Kidney (tissue), 14 donors: Measurements from ENCODE around the gene SEMA4A. TPM values are rescaled to one million over a fixed set of nuclear protein-coding genes. Genes with fewer than 3 reads are reported as not detected.

Experiments
- DNase-seq, 5 donors: peaks; one replicate each; pipeline ENCODE4 v3.0.0-alpha.2; 2013 to 2020
- FAIRE-seq: peaks from 2 replicates; lab custom pipeline; 2012; peaks lifted over from hg19 to GRCh38; lab: Jason Lieb, UNC
- H3K27ac ChIP-seq, 2 donors: one replicate each; pipeline ENCODE4 v1.7.0; 2013; ENCODE audit warnings: low read depth in 2 of 2, low read length in 2 of 2, inconsistent platforms in 1 of 2
- H3K27me3 ChIP-seq: one replicate; pipeline ENCODE4 v1.7.1; 2013; ENCODE audit warnings: low read length, inconsistent platforms; ENCODE audit not compliant: control insufficient read depth, insufficient read depth
- H3K36me3 ChIP-seq, 3 donors: one replicate each; pipeline versions ENCODE4 v1.7.0 to v1.7.1; 2013; ENCODE audit warnings: low read length in 3 of 3, control low read depth in 1 of 3, inconsistent platforms in 1 of 3; ENCODE audit not compliant: insufficient read depth in 3 of 3, control insufficient read depth in 2 of 3
- H3K4me1 ChIP-seq, 3 donors: one replicate each; pipeline versions ENCODE4 v1.7.0 to v1.7.1; 2013; ENCODE audit warnings: low read length in 3 of 3, inconsistent platforms in 1 of 3, low read depth in 1 of 3; ENCODE audit not compliant: control insufficient read depth in 2 of 3, insufficient read depth in 2 of 3
- H3K4me3 ChIP-seq, 3 donors: one replicate each; pipeline versions ENCODE4 v1.7.0 to v1.8.1; 2013; ENCODE audit warnings: low read length in 3 of 3, control low read depth in 1 of 3, inconsistent platforms in 1 of 3
- H3K9ac ChIP-seq, 3 donors: one replicate each; pipeline versions ENCODE4 v1.7.0 to v1.7.1; 2013; ENCODE audit warnings: low read length in 3 of 3, control low read depth in 1 of 3, inconsistent platforms in 1 of 3
- H3K9me3 ChIP-seq, 3 donors: one replicate each; pipeline versions ENCODE4 v1.7.0 to v1.7.1; 2013; ENCODE audit warnings: low read length in 3 of 3, control low read depth in 1 of 3, inconsistent platforms in 1 of 3; ENCODE audit not compliant: control insufficient read depth in 2 of 3, insufficient read depth in 1 of 3
- intact Hi-C: fragments of 100-400 bp; cut with DNase I; formaldehyde crosslinking; loops from one replicate; pipeline ENCODE4 v1.11.1; 2022
- polyA plus RNA-seq: library from polyadenylated mRNA; stranded (reverse); fragments of 350-450 nt; fragmentation: Illumina TruSeq; extraction: RNeasy Lipid Tissue Mini Kit (QIAGEN cat#74804); gene quantifications from one replicate; pipeline ENCODE4 v1.2.3, GENCODE V29; 2014; ENCODE audit warnings: low read depth, low replicate concordance; ENCODE audit not compliant: insufficient read depth
- total RNA-seq: library from RNA; stranded (reverse); fragmentation: NEBNext Ultra II Directional; extraction: Animal tissue kit (Norgen Biotek cat#: 25700); gene quantifications from one replicate; pipeline ENCODE4 v1.2.1, GENCODE V29; 2021
- TF ChIP-seq, protein P1 (sequence below): IDR thresholded peaks from 3 replicates; pipeline ENCODE4 v1.5.1; 2012; ENCODE audit warnings: mild to moderate bottlenecking, moderate library complexity, borderline replicate concordance; ENCODE audit not compliant: insufficient read depth; ENCODE audit errors: extremely low read depth
- donor health status: control.
- donor health status: control.
- donor health status: control.
- donor health status: control.
- donor health status: control.
- donor health status: DM: yes; HTN: yes; CAD: no.
- donor health status: Normal renal cell carcinoma (clear cell type).

SEMA4A gene
- total and polyA plus RNA-seq, 2 donors from 2014 or later = 16.4 to 45.9 TPM

DNA sequence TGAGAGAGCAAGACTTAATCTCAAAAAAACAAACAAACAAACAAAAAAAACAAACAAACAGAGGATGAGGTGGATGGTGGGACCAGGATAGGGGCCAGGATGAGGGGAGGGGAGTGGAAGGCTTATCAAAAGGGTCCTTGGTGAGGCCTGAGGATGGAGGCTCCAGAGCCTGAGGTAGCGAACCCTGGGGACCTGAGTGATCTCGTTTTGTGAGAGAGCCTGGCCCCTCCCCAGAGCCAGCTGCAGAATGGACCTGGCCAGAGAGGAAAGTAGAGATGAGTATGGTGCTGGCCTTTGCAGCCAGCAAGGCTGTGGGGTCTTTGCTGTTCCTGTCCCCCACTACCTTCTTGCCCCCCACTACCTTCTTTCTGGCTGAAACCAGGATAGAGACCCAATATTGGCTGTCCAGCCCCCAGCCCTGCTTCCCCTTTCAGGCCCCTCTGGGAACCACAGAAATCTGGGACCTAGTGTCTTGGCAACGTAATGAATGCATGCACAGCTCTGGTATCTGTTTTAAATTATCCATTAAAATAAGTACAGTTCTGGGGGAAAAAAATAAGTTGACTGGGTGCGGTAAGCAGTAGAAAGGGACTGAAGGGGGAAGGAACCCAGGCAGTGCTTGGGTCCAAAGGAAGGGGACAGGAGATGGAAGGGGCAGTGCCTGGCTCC is 40.0 kb upstream of the SEMA4A start:
- TF ChIP-seq, protein P1, sequence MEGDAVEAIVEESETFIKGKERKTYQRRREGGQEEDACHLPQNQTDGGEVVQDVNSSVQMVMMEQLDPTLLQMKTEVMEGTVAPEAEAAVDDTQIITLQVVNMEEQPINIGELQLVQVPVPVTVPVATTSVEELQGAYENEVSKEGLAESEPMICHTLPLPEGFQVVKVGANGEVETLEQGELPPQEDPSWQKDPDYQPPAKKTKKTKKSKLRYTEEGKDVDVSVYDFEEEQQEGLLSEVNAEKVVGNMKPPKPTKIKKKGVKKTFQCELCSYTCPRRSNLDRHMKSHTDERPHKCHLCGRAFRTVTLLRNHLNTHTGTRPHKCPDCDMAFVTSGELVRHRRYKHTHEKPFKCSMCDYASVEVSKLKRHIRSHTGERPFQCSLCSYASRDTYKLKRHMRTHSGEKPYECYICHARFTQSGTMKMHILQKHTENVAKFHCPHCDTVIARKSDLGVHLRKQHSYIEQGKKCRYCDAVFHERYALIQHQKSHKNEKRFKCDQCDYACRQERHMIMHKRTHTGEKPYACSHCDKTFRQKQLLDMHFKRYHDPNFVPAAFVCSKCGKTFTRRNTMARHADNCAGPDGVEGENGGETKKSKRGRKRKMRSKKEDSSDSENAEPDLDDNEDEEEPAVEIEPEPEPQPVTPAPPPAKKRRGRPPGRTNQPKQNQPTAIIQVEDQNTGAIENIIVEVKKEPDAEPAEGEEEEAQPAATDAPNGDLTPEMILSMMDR = no peak
- no peak for FAIRE-seq

DNA sequence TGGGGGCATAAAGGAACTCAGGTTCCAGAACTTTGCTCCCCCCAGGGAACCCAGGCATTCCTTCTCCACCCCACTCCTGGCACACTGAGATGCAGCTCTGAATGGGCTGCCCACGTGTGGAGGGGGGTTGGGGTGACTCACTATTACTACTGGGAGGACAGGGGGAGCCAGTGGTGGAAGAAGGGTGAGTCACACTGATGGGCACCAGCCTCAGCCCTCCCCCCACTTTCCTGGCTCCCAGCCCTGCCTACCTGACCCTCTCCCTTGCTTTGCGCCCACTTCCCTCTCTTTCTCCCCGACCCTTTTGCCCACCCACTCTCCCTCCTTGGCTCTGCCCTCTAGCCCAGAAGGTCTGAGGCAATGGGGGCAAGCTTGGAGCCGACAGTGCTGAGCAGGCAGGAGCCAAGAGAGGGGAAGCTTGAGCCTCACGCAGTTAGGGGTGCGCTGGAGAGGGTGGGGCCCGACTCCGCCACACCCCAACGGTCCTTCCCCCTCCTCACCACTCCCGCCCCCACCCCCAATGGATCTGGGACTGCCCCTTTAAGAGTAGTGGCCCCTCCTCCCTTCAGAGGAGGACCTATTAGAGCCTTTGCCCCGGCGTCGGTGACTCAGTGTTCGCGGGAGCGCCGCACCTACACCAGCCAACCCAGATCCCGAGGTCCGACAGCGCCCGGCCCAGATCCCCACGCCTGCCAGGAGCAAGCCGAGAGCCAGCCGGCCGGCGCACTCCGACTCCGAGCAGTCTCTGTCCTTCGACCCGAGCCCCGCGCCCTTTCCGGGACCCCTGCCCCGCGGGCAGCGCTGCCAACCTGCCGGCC is 39.1 kb upstream of the SEMA4A start, which contains the start of gene LMNA:
Gene LMNA (plus strand): TSS at position 611 of the 818 bp plus-strand sequence. CDS start 208 bp downstream, outside the sequence.
- TF ChIP-seq, protein P1 = no peak
- no peaks in the 10 kb centered on the region for H3K36me3 ChIP-seq
- no peaks in the 10 kb centered on the region for H3K27me3 ChIP-seq
- intact Hi-C loops = no loop called here
- peak within 1 kb of the TSS; percentile 80 to 99 (median 89) for H3K4me3 ChIP-seq
- peak within 1 kb of the TSS; percentile 31 to 100 (median 89) for H3K9ac ChIP-seq
- H3K4me1 ChIP-seq = peaks cover 3 to 22% (median 13%) of the 10 kb centered on the region in 3 donors
- peak; percentile 74 to 97 (median 86) for DNase-seq
- H3K27ac ChIP-seq = peak within 1 kb of the TSS; percentile 95 to 99
- FAIRE-seq = no peak
- no peaks in the 10 kb centered on the region for H3K9me3 ChIP-seq

More for the DNA sequence above, 40.0 kb upstream of the SEMA4A start:
- H3K4me3 ChIP-seq = no peak overlapping the region
- peaks cover 0 to 18% (median 9%) of the 10 kb centered on the region in 3 donors for H3K4me1 ChIP-seq
- H3K9me3 ChIP-seq = no peaks in the 10 kb centered on the region
- peak overlapping the region; percentile 26 to 59 for H3K27ac ChIP-seq
- intact Hi-C loops = no loop called here
- peak in 1 of 5 donors; percentile 29 for DNase-seq
- H3K27me3 ChIP-seq = no peaks in the 10 kb centered on the region
- no peak overlapping the region for H3K9ac ChIP-seq
- no peaks in the 10 kb centered on the region for H3K36me3 ChIP-seq

DNA sequence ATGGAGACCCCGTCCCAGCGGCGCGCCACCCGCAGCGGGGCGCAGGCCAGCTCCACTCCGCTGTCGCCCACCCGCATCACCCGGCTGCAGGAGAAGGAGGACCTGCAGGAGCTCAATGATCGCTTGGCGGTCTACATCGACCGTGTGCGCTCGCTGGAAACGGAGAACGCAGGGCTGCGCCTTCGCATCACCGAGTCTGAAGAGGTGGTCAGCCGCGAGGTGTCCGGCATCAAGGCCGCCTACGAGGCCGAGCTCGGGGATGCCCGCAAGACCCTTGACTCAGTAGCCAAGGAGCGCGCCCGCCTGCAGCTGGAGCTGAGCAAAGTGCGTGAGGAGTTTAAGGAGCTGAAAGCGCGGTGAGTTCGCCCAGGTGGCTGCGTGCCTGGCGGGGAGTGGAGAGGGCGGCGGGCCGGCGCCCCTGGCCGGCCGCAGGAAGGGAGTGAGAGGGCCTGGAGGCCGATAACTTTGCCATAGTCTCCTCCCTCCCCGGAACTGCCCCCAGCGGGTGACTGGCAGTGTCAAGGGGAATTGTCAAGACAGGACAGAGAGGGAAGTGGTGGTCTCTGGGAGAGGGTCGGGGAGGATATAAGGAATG is 38.4 kb upstream of the SEMA4A start:
- intact Hi-C loops = no loop called here
- Histone ChIP-seq H3K9ac (peak overlapping the region; percentile 31 to 100 (median 89)), H3K27ac (peak overlapping the region; percentile 95 to 99), H3K4me3 (peak overlapping the region; percentile 80 to 99 (median 89)), H3K27me3 (no peaks in the 10 kb centered on the region), H3K36me3 (no peaks in the 10 kb centered on the region), H3K4me1 (peaks cover 3 to 27% (median 16%) of the 10 kb centered on the region in 3 donors), H3K9me3 (no peaks in the 10 kb centered on the region)
- FAIRE-seq (no peak), DNase-seq (peak in 4 of 5 donors; percentile 64 to 85 (median 68))
- TF ChIP-seq, protein P1 = no peak
